Right atrium auricular region (tissue), 2 donors: ENCODE data around the gene CFAP210. TPM values are rescaled to one million over a fixed set of nuclear protein-coding genes. Genes with fewer than 3 reads are reported as not detected.

Source experiments
- DNase-seq: peaks from one replicate; pipeline ENCODE4 v3.0.0-alpha.2; 2019; ENCODE audit warnings: low spot score
- H3K27ac ChIP-seq, 2 donors: fragments of 200-600 bp; sonication (generic); 1 replicate in 1 of 2; 2 replicates in 1 of 2; pipeline ENCODE4 v1.5.1; 2016 to 2019
- H3K27me3 ChIP-seq, 2 donors: fragments of 200-600 bp; sonication (generic); one replicate each; pipeline versions ENCODE4 v1.5.1 to v1.6.0; 2017 to 2019
- H3K36me3 ChIP-seq: fragments of 200-600 bp; sonication (generic); one replicate; pipeline ENCODE4 v1.5.1; 2016
- H3K4me1 ChIP-seq, 2 donors: fragments of 200-600 bp; sonication (generic); one replicate each; pipeline versions ENCODE4 v1.5.1 to v1.6.0; 2017 to 2019
- H3K4me3 ChIP-seq, 2 donors: fragments of 200-600 bp; sonication (generic); 1 replicate in 1 of 2; 2 replicates in 1 of 2; pipeline ENCODE4 v1.5.1; 2017 to 2019; ENCODE audit warnings: mild to moderate bottlenecking in 1 of 2, moderate library complexity in 1 of 2
- H3K9me3 ChIP-seq, 2 donors: fragments of 200-600 bp; sonication (generic); one replicate each; pipeline ENCODE4 v1.5.1; 2019
- total RNA-seq, 2 donors: library from RNA; depleted of rRNA; stranded (reverse); fragments of >200 nt; gene quantifications; one replicate each; pipeline ENCODE4 v1.1.0, GENCODE V29; 2016
- TF ChIP-seq, protein P1 (sequence below), 2 donors: fragments of 200-600 bp; sonication (generic); IDR thresholded peaks; one replicate each; pipeline ENCODE4 v1.5.1; 2019; ENCODE audit warnings: antibody characterized with exemption in 2 of 2

The CFAP210 gene
- total RNA-seq, 2 donors from 2014 or later: not detected

DNA sequence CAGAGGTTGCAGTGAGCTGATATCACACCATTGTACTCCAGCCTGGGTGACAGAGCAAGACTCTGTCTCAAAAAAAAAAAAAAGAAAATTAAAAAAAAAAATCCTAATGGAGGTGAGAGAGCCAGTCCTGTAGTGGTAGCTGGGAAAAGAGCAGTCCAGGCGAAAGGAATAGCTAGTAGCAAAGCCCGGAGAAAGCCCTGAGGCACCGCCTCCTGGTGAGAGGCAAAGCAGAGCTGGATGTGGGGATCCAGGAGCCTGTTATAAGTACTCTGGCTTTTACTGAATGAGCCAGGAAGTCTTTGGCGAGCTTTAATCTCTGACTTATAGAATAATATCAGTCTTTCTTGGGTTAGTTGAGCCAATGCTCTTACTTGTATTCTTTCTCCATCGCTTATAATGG, 32.9 kb upstream of the CFAP210 start:
- Histone ChIP-seq H3K27me3 (no peaks in the 10 kb centered on the region), H3K36me3 (no peaks in the 10 kb centered on the region), H3K9me3 (no peaks in the 10 kb centered on the region), H3K27ac (no peak overlapping the region), H3K4me3 (no peak overlapping the region), H3K4me1 (no peaks in the 10 kb centered on the region)
- TF ChIP-seq, protein P1, sequence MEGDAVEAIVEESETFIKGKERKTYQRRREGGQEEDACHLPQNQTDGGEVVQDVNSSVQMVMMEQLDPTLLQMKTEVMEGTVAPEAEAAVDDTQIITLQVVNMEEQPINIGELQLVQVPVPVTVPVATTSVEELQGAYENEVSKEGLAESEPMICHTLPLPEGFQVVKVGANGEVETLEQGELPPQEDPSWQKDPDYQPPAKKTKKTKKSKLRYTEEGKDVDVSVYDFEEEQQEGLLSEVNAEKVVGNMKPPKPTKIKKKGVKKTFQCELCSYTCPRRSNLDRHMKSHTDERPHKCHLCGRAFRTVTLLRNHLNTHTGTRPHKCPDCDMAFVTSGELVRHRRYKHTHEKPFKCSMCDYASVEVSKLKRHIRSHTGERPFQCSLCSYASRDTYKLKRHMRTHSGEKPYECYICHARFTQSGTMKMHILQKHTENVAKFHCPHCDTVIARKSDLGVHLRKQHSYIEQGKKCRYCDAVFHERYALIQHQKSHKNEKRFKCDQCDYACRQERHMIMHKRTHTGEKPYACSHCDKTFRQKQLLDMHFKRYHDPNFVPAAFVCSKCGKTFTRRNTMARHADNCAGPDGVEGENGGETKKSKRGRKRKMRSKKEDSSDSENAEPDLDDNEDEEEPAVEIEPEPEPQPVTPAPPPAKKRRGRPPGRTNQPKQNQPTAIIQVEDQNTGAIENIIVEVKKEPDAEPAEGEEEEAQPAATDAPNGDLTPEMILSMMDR (IDR thresholded peaks at IDR 0.05): no peak
- no peak for DNase-seq

- Histone ChIP-seq H3K4me3 (no peak overlapping the region), H3K4me1 (peaks cover 0 to 10% of the 10 kb centered on the region in 2 donors), H3K9me3 (no peaks in the 10 kb centered on the region), H3K27ac (no peak overlapping the region), H3K36me3 (no peaks in the 10 kb centered on the region), H3K27me3 (no peaks in the 10 kb centered on the region)
- TF ChIP-seq, protein P1 (IDR thresholded peaks at IDR 0.05): no peak
- no peak for DNase-seq
Measured at GRCh38 chr2:169721016-169721415, 26.8 kb upstream of the CFAP210 start.

- H3K4me3 ChIP-seq: no peak overlapping the region
- TF ChIP-seq, protein P1 (IDR thresholded peaks at IDR 0.05): no peak
- H3K27ac ChIP-seq: no peak overlapping the region
- peaks cover 0 to 20% of the 10 kb centered on the region in 2 donors for H3K4me1 ChIP-seq
- no peaks in the 10 kb centered on the region for H3K36me3 ChIP-seq
- H3K9me3 ChIP-seq: no peaks in the 10 kb centered on the region
- no peaks in the 10 kb centered on the region for H3K27me3 ChIP-seq
- DNase-seq: no peak
Measured at GRCh38 chr2:169718930-169719504, 24.8 kb upstream of the CFAP210 start.

GRCh38 chr2:169717691-169718063, 23.5 kb upstream of the CFAP210 start:
- DNase-seq: no peak
- H3K4me1 ChIP-seq: peaks cover 0 to 20% of the 10 kb centered on the region in 2 donors
- no peaks in the 10 kb centered on the region for H3K36me3 ChIP-seq
- no peaks in the 10 kb centered on the region for H3K27me3 ChIP-seq
- no peak overlapping the region for H3K4me3 ChIP-seq
- H3K27ac ChIP-seq: no peak overlapping the region
- no peaks in the 10 kb centered on the region for H3K9me3 ChIP-seq
- TF ChIP-seq, protein P1 (IDR thresholded peaks at IDR 0.05): no peak

GRCh38 chr2:169716938-169717690, 22.9 kb upstream of the CFAP210 start:
- Histone ChIP-seq H3K36me3 (no peaks in the 10 kb centered on the region), H3K9me3 (no peaks in the 10 kb centered on the region), H3K27me3 (no peaks in the 10 kb centered on the region), H3K4me3 (no peak overlapping the region), H3K27ac (no peak overlapping the region), H3K4me1 (peaks cover 0 to 20% of the 10 kb centered on the region in 2 donors)
- TF ChIP-seq, protein P1 (IDR thresholded peaks at IDR 0.05): no peak
- no peak for DNase-seq
